Stimulated activated CD4-positive, alpha-beta T cell treated with anti-CD3 and anti-CD28 coated beads, Interleukin-2, amount 100 ng/mL, for 48 hours (primary cell): ENCODE results near the gene RYR2.
"Not testable (repeated sequence)": the region's sequence is repeated elsewhere in the genome, so short reads cannot be mapped to it uniquely, and the experiment has no call there.

Experiments
- DNase-seq, 2 donors: peaks; one replicate each; pipeline ENCODE4 v3.0.0-alpha.2; 2020

RYR2 gene

DNA sequence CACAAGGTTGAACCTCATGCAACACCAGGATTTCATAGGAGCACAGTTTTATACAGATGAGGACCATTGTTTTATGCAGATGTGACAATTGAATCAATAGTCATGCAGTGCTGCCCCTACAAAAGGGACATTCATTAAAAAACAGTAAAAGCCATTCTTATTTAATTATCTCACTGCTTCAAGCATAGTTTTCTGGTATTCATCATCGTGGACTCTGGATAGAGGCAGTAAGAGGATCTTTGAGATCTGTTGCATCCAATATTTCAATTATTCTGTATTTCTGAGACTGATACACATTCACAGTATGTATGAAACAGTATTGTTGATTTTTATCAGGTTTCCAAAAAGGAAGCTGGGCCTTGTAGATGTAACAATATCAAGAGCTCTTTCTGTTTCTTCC is 237.6 kb downstream of the RYR2 start:
- DNase-seq: no peak

DNA sequence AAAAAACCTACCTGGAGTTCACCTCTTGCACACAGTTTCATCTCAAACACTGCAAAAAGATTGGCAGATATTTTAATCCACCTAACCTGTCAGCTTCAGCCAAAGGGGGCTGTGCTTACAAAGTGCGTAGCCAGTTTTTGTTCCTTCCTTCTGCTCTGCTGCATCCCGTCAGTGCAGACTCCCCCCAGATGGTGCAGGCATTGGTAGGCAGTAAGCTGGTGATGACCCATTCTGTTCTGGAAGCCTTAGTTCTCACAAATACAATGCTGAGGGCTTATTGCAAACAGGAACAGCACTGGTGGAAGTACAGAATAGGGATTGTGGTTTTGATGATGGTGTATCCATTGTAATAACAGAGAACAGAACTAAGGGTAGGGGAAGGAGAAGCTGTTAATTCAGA is 239.5 kb downstream of the RYR2 start:
- DNase-seq: no peak

DNA sequence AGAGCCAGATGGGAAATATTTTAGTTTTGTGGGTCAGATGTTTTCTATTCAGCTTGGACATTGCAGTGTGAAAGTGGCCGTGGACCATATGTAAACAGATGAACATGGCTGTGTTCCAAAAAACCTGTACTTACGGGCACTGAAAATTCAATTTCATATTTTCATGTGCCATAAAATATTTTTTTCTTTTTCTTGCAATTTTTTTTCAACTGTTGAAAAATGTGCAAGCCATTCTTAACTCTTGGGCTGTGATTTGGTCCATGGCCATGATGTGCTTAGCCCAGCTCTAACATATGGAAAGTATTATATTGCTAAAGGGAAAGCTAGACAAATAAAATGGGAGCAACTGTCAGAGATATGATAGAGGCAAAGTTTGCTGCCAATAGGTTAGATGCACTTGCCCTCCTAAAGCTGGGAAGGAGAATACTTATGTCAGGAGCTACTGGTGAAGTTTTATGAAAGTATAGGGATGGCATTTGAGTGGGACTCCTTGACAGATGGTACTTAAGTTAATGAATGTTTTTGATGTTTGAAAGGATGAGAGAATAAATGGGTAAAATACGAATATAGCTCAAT is 240.3 kb downstream of the RYR2 start:
- no peak for DNase-seq

DNA sequence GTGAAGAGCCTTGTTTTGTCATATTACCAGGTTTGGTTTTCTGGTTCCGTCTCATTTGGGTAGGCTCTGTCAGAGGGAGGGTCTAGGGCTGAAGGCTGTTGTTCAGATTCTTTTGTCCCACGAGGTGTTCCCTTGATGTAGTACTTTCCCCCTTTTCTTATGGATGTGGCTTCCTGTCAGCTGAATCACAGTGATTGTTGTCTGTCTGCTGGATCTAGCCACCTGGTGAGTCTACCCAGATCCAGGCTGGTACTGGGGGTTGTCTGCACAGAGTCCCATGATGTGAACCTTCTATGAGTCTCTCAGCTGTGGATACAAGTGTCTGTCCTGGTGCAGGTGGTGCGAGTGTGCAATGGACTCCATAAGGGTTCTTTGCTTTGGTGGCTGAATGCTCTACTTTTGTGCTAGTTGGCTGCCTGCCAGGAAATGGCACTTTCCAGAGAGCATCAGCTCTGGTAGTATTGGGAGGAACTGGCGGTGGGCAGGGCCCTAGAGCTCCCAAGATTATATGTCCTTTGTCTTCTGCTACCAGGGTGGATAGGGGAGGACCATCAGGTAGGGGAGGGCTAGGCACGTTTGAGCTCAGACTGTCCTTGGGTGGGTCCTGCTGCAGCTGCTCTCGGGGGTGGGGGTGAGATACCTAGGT is 246.0 kb downstream of the RYR2 start:
- DNase-seq: no peak

GRCh38 chr1:237293804-237294203 is 251.8 kb downstream of the RYR2 start:
- DNase-seq: no peak

DNA sequence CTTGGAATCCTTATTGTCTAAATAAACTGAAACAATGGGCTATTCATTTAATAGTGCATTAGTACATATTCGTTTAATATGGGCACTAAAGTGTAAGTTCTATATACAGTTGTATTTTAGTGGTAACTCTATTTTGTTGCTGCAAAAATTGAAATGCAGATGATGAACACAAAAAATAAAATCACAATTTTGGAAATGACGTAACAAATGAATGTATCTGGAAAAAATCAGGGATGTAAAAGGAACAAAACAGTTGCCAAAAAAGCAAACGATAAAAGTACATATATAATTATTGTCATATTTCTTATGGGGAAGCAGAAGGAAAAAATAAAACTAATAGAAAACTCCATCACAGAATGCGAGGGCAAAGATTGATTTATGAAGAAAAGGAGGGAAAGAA is 254.9 kb downstream of the RYR2 start:
- no peak for DNase-seq

DNA sequence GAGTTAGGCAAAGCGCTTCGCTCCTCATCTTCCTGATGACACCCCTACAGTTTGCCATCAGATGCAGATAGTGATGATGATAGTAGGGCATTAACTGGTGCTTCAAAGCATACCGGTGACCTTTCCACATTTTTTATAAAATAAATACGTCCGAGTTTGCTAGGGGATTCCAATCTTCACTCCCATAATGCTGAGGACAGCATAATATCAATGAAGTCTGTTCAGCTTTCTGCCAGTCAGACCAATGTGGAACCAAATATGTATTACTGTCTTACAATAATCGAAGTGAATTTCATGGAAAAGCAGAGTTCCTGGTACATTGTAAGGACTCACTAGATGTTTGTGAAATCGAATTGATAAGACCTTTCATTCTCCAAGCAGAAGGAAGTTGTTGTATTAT is 258.7 kb downstream of the RYR2 start:
- DNase-seq: no peak

DNA sequence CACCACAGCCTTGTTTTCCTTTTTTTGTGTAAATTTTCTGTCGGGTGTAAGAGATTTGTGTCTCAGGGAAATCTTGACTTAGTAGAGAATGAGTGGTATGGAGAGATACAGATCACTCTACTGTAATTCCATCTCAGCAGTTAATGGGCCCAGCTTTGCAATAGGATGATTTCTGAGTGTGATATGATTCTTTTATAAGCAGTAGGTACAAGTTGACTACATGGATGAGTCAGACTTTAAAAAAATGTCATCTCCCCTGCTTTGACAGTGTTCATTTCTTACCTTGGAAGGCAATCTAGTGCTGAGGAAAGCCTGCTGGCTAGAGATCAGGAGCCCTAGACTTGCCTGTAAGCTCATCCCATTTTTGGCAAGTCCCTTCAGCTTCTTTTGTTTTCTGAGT is 261.9 kb downstream of the RYR2 start:
- DNase-seq: no peak

- no peak for DNase-seq
These were observed 264.7 kb downstream of the RYR2 start for GRCh38 chr1:237306726-237307125.

GRCh38 chr1:237309595-237310118 is 267.7 kb downstream of the RYR2 start:
- no peak for DNase-seq

DNA sequence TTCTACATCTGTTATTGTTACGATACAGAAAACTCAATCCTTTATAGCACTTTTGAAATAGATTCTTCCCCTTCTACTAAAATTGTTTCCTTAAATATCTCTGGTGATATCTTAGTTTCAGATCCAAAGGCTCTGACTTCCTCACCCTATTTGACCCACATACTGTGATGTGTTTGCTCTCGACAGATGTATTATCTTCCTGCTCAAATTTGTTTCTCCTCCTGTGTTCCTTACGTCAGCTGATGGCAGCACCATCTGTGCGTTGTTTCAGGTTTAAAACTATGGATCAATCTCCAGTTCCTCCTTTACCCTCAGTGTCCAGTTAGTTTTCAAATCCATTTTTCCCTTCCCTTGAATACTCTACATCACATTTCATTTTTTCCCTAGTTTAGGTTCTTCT is 274.4 kb downstream of the RYR2 start:
- DNase-seq: no peak

DNA sequence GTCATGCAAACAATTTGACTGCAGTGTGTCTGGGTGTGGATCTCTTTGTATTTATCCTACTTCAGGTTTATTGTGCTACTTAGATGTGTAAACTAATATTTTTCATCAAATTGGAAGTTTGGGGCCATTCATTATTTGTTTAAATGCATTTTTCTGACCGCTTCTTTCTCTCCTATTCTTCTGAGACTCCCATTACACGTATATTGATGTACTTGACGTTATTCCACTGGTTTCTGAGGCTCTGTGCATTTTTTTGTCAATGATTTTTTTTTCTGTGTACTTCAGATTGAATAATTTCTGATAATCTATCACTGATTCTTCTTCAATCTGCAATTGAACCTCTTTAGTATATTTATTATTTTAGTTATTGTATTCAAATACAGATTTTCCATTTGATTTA is 276.8 kb downstream of the RYR2 start:
- no peak for DNase-seq

GRCh38 chr1:237320890-237321289 is 278.9 kb downstream of the RYR2 start:
- no peak for DNase-seq

DNA sequence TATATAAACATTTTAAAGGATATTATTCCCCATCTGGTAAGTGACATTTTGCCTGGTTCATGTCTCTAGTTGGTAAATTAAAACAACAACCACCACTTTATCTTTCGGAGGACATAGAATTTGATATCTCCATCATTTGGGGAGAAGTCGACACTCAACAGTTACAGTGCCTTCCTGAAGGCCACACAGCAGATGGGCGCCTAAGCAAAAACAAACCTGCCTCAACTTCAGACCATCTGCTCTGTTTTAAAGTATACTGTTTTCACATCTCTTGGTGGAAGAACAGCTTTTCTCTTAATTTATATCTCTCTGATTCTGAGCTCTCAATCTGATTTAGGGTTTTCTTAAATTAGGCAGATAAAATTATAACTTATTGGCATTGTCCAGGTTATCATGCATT is 282.2 kb downstream of the RYR2 start:
- DNase-seq: no peak

DNA sequence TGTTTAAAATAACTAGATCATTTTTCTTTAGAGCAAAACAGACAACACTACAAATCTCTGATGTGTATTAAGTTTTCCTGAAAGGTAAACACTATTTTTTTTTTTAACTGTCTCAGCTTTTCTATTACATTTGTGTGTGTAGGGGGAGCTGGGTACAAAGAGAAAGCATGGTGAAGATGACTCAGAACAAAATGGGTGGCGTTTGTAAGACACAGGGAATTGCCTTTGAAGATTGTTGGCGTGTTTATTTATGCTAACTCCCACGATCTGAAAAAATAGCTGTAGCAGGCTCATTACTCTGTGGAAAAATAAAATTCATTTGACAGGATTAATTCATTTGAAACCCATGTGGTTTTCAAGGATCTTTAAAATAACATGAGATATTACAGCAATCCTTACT is 285.1 kb downstream of the RYR2 start:
- no peak for DNase-seq

- no peak for DNase-seq
These were observed 298.9 kb downstream of the RYR2 start for GRCh38 chr1:237340892-237341291.

DNA sequence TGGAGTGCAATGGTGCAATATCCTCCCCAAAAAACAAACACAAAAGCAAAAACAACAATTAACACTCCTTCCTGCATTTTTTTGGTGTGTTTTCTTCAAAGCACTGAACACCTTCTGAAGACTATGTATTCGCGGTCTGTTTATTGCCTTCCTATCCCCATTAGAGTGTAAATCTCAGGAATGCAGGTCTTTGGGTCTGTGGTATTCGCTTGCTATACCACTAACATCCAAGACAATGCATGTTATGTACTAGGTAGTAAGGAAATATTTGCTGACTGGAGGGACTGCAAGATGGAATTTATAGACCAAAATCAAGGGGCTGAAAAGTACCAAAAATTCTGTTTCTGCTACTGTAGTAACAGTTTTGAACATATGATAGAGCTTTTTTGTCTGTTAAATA is 299.4 kb downstream of the RYR2 start:
- no peak for DNase-seq

DNA sequence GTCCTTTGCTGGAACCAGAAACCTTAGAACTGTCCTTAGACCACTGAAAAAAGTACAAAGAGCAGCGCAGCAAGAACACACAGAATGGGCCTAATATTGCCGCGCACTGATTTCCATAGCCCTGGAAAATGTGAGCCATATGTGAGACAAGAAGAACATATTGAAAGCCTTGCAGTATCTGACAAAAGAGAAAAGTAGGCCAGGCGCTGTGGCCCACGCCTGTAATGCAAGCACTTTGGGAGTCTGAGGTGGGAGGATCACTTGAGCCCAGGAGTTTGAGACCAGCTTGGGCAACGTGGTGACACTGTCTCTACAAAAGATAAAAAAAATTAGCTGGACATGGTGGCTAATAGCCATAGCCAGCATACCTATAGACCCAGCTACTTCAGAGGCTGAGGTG is 300.7 kb downstream of the RYR2 start:
- no peak for DNase-seq

DNA sequence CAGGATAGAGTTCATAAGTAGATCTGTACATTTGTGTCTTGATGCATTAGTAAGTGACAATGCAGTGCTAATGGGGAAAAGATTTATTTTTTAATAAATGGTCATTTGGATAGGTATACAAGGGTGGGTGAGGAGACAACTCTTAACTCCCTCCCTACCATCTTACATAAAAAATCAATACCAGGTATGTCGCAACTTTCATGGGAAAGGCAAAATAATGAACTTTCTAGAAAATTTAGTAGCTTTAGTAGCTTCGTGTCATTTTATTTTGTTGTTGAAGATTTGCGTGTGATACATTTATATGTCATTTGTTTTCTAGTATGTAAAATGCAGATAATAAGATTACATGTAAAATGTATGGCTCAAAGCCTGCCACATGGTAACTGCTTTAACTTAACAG is 310.8 kb downstream of the RYR2 start:
- DNase-seq: no peak

DNA sequence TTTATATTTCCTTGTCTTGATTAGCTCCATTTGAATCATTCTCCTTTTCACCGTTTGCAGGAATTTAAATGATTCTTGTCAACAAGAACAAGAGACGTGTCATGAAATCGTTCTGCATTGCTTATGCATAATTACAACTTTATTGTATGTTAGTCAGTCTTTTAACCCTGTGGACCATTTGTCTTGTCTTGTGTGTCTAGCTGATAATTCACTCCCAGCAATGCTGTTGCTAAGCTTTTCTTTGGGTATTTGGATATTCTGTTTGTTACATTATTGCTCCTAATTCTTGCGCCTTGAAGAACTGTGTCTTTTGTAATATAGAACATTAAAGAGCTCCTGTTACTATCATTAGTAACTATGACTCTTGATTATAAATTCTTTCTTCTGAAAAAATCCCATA is 311.9 kb downstream of the RYR2 start:
- no peak for DNase-seq

GRCh38 chr1:237355022-237355421 is 313.0 kb downstream of the RYR2 start:
- no peak for DNase-seq

- DNase-seq: no peak
These were observed 316.6 kb downstream of the RYR2 start for GRCh38 chr1:237358555-237358954.

- no peak for DNase-seq
These were observed 325.8 kb downstream of the RYR2 start for GRCh38 chr1:237367758-237368157.

DNA sequence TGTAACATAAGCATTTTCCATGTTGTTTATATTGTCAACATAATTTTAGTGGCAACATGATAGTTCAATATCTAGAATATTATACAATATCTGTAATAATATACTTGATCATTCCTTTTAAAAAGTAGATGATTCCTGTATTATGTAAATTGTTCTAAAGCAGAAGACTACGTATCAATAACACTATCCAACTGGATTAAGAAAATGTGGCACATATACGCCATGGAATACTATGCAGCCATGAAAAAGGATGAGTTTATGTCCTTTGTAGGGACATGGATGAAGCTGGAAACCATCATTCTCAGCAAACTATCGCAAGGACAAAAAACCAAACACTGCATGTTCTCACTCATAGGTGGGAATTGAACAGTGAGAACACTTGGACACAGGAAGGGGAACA is 329.5 kb downstream of the RYR2 start:
- DNase-seq: not testable (repeated sequence)

- no peak for DNase-seq
These were observed 341.8 kb downstream of the RYR2 start for GRCh38 chr1:237383791-237384190.
